Measurements from ENCODE around the gene OR52J3.

OR52J3 gene

GRCh38 chr11:5096011-5096410, 49.7 kb downstream of the OR52J3 start:
- DNase-seq (ENCODE audit: low read depth), result no peak
